Stimulated activated naive B cell treated with anti-CD40 and anti-IgM and Interleukin-4, amounts not matched to agents 10 μg/mL and 1 μg/mL and 100 μg/mL, for 72 hours (primary cell): Measurements from ENCODE around the gene HPN.

ENCODE experiments used
- ATAC-seq, 2 donors: fragments of 150-1000 bp; cut with Tn5 transposase; replicated peaks; 2 replicates each; pipeline ENCODE4 v1.10.0; 2021; ENCODE audit warnings: moderate library complexity in 1 of 2
- DNase-seq: peaks from one replicate; pipeline ENCODE4 v3.0.0; 2021
- H3K27ac Mint-ChIP-seq: one replicate; pipeline ENCODE4 v1.8.0; 2022; ENCODE audit warnings: mild to moderate bottlenecking, mixed read lengths
- H3K27me3 Mint-ChIP-seq, 2 donors: one replicate each; pipeline ENCODE4 v1.8.0; 2022; ENCODE audit warnings: mixed read lengths in 2 of 2
- H3K36me3 Mint-ChIP-seq, 2 donors: one replicate each; pipeline ENCODE4 v1.8.0; 2022; ENCODE audit warnings: mixed read lengths in 2 of 2, mild to moderate bottlenecking in 1 of 2
- H3K4me1 Mint-ChIP-seq, 2 donors: one replicate each; pipeline ENCODE4 v1.8.0; 2022; ENCODE audit warnings: mixed read lengths in 2 of 2, mild to moderate bottlenecking in 1 of 2
- H3K4me3 Mint-ChIP-seq, 2 donors: one replicate each; pipeline ENCODE4 v1.8.0; 2022; ENCODE audit warnings: mild to moderate bottlenecking in 2 of 2, mixed read lengths in 2 of 2, moderate library complexity in 1 of 2
- H3K9me3 Mint-ChIP-seq, 2 donors: one replicate each; pipeline ENCODE4 v1.8.0; 2022; ENCODE audit warnings: mixed read lengths in 2 of 2, mild to moderate bottlenecking in 1 of 2

The HPN gene

GRCh38 chr19:35037716-35038622 lies 3.6 kb upstream of the HPN start:
- H3K27me3 Mint-ChIP-seq, result peaks cover 19 to 36% of the 10 kb centered on the region in 2 donors
- no peak for DNase-seq
- peaks cover 30 to 39% of the 10 kb centered on the region in 2 donors for H3K4me1 Mint-ChIP-seq
- peak; percentile 64 to 66 for ATAC-seq
- no peaks in the 10 kb centered on the region for H3K9me3 Mint-ChIP-seq
- H3K4me3 Mint-ChIP-seq, result no peak overlapping the region
- H3K27ac Mint-ChIP-seq, result no peak overlapping the region
- H3K36me3 Mint-ChIP-seq, result no peaks in the 10 kb centered on the region

- Mint-ChIP-seq H3K27me3 (peaks cover 18 to 27% of the 10 kb centered on the region in 2 donors), H3K27ac (no peak overlapping the region), H3K36me3 (no peaks in the 10 kb centered on the region), H3K9me3 (no peaks in the 10 kb centered on the region), H3K4me3 (peak overlapping the region; percentile 62 to 85), H3K4me1 (peaks cover 30 to 39% of the 10 kb centered on the region in 2 donors)
- no peak for DNase-seq
- peak; percentile 65 to 68 for ATAC-seq
These were observed 2.7 kb upstream of the HPN start for GRCh38 chr19:35038623-35039512.

- peaks cover 25 to 32% of the 10 kb centered on the region in 2 donors for H3K27me3 Mint-ChIP-seq
- DNase-seq (no peak), ATAC-seq (peak; percentile 10 to 35)
- H3K27ac Mint-ChIP-seq, result peak overlapping the region; percentile 59
- no peaks in the 10 kb centered on the region for H3K36me3 Mint-ChIP-seq
- H3K4me1 Mint-ChIP-seq, result peaks cover 38 to 52% of the 10 kb centered on the region in 2 donors
- H3K4me3 Mint-ChIP-seq, result peak overlapping the region; percentile 77 to 85
- no peaks in the 10 kb centered on the region for H3K9me3 Mint-ChIP-seq
These were observed 1.4 kb upstream of the HPN start for GRCh38 chr19:35039881-35040825.

GRCh38 chr19:35040826-35041547 lies 534 bp upstream of the HPN start:
- no peaks in the 10 kb centered on the region for H3K36me3 Mint-ChIP-seq
- peaks cover 45 to 60% of the 10 kb centered on the region in 2 donors for H3K4me1 Mint-ChIP-seq
- peak; percentile 5 to 11 for ATAC-seq
- H3K27me3 Mint-ChIP-seq, result peaks cover 25 to 35% of the 10 kb centered on the region in 2 donors
- no peaks in the 10 kb centered on the region for H3K9me3 Mint-ChIP-seq
- peak overlapping the region; percentile 77 to 85 for H3K4me3 Mint-ChIP-seq
- DNase-seq, result no peak
- peak overlapping the region; percentile 59 for H3K27ac Mint-ChIP-seq

GRCh38 chr19:35042056-35042730 lies 672 bp downstream of the HPN start:
- H3K27ac Mint-ChIP-seq, result peak overlapping the region; percentile 3
- no peak for DNase-seq
- H3K27me3 Mint-ChIP-seq, result peaks cover 25 to 35% of the 10 kb centered on the region in 2 donors
- no peaks in the 10 kb centered on the region for H3K36me3 Mint-ChIP-seq
- ATAC-seq, result no peak
- no peak overlapping the region for H3K4me3 Mint-ChIP-seq
- peaks cover 44 to 61% of the 10 kb centered on the region in 2 donors for H3K4me1 Mint-ChIP-seq
- H3K9me3 Mint-ChIP-seq, result no peaks in the 10 kb centered on the region

- H3K4me1 Mint-ChIP-seq, result peaks cover 43 to 55% of the 10 kb centered on the region in 2 donors
- H3K27me3 Mint-ChIP-seq, result peaks cover 25 to 35% of the 10 kb centered on the region in 2 donors
- ATAC-seq, result no peak
- no peaks in the 10 kb centered on the region for H3K9me3 Mint-ChIP-seq
- DNase-seq, result no peak
- no peak overlapping the region for H3K4me3 Mint-ChIP-seq
- no peaks in the 10 kb centered on the region for H3K36me3 Mint-ChIP-seq
- no peak overlapping the region for H3K27ac Mint-ChIP-seq
These were observed 1.6 kb downstream of the HPN start for GRCh38 chr19:35042954-35043604.

- ATAC-seq (no peak), DNase-seq (no peak)
- H3K27me3 Mint-ChIP-seq, result peaks cover 25 to 35% of the 10 kb centered on the region in 2 donors
- H3K9me3 Mint-ChIP-seq, result no peaks in the 10 kb centered on the region
- H3K4me3 Mint-ChIP-seq, result no peak overlapping the region
- H3K4me1 Mint-ChIP-seq, result peaks cover 37 to 47% of the 10 kb centered on the region in 2 donors
- no peaks in the 10 kb centered on the region for H3K36me3 Mint-ChIP-seq
- H3K27ac Mint-ChIP-seq, result peak overlapping the region; percentile 25
These were observed 2.4 kb downstream of the HPN start for GRCh38 chr19:35043906-35044305.

- Mint-ChIP-seq H3K9me3 (no peaks in the 10 kb centered on the region), H3K27me3 (peaks cover 25 to 35% of the 10 kb centered on the region in 2 donors), H3K27ac (peak overlapping the region; percentile 52), H3K4me1 (peaks cover 32 to 40% of the 10 kb centered on the region in 2 donors), H3K4me3 (no peak overlapping the region), H3K36me3 (no peaks in the 10 kb centered on the region)
- no peak for DNase-seq
- no peak for ATAC-seq
These were observed 3.0 kb downstream of the HPN start for GRCh38 chr19:35044317-35045117.

- DNase-seq (peak; percentile 55), ATAC-seq (peak; percentile 91 to 98)
- Mint-ChIP-seq H3K36me3 (no peaks in the 10 kb centered on the region), H3K4me1 (peaks cover 25 to 28% of the 10 kb centered on the region in 2 donors), H3K9me3 (no peaks in the 10 kb centered on the region), H3K27ac (no peak overlapping the region), H3K4me3 (no peak overlapping the region), H3K27me3 (peaks cover 17 to 25% of the 10 kb centered on the region in 2 donors)
These were observed 4.3 kb downstream of the HPN start for GRCh38 chr19:35045667-35046300.

GRCh38 chr19:35046461-35046860 lies 4.9 kb downstream of the HPN start:
- DNase-seq (no peak), ATAC-seq (no peak)
- no peaks in the 10 kb centered on the region for H3K9me3 Mint-ChIP-seq
- H3K27me3 Mint-ChIP-seq, result peaks cover 16 to 24% of the 10 kb centered on the region in 2 donors
- no peak overlapping the region for H3K27ac Mint-ChIP-seq
- H3K4me3 Mint-ChIP-seq, result no peak overlapping the region
- no peaks in the 10 kb centered on the region for H3K36me3 Mint-ChIP-seq
- peaks cover 22 to 23% of the 10 kb centered on the region in 2 donors for H3K4me1 Mint-ChIP-seq

- no peaks in the 10 kb centered on the region for H3K9me3 Mint-ChIP-seq
These were observed 7.4 kb downstream of the HPN start for GRCh38 chr19:35048911-35049411.

More at GRCh38 chr19:35048911-35049411, 7.4 kb downstream of the HPN start:
- ATAC-seq (no peak), DNase-seq (no peak)
- Mint-ChIP-seq H3K27ac (no peak overlapping the region), H3K4me3 (no peak overlapping the region), H3K4me1 (peaks cover 21 to 23% of the 10 kb centered on the region in 2 donors), H3K27me3 (peaks cover 10 to 14% of the 10 kb centered on the region in 2 donors), H3K36me3 (no peaks in the 10 kb centered on the region)
